A549 (cell line): ENCODE results near the gene DIP2C. TPM values are rescaled to one million over a fixed set of nuclear protein-coding genes. Genes with fewer than 3 reads are reported as not detected.

Experiments used
- ATAC-seq, 2 experiments: fragments of 200-7000 bp in 1 of 2; fragments of >200 bp in 1 of 2; cut with Nextera tagmentation in 1 of 2; cut with Tn5 transposase in 1 of 2; 3 replicates each; pipeline versions ENCODE4 v1.8.0 to v1.9.1; 2018 to 2020; ENCODE audit warnings: mild to moderate bottlenecking in 1 of 2, moderate library complexity in 1 of 2
- CTCF ChIA-PET: fragments of 300-600 bp; sonication (Branson Sonifier 250); formaldehyde crosslinking; extraction: SDS; loops from one replicate; lab custom pipeline; 2021; ENCODE audit warnings: antibody characterized with exemption, inconsistent platforms; lab: Yijun Ruan, JAX
- POLR2A ChIA-PET: fragments of 350-600 bp; formaldehyde crosslinking; extraction: SDS; loops from one replicate; lab custom pipeline; 2021; ENCODE audit warnings: antibody characterized with exemption, inconsistent platforms; lab: Yijun Ruan, JAX
- DNase-seq, 2 experiments: peaks; one replicate each; pipeline versions ENCODE4 v3.0.0 to v3.0.0-alpha.2; 2011 to 2016; ENCODE audit warnings: low read depth in 1 of 2, low spot score in 1 of 2
- FAIRE-seq: peaks from 2 replicates; lab custom pipeline; 2011; peaks lifted over from hg19 to GRCh38; lab: Jason Lieb, UNC
- H3K27ac ChIP-seq, 2 experiments: fragments of >200 bp; sonication (Bioruptor Twin); formaldehyde crosslinking; 3 replicates each; pipeline ENCODE4 v1.5.1; 2016 to 2017
- H3K4me1 ChIP-seq: fragments of >200 bp; sonication (Bioruptor Twin); formaldehyde crosslinking; 3 replicates; pipeline ENCODE4 v1.6.1; 2016
- H3K4me2 ChIP-seq: fragments of >200 bp; sonication (Bioruptor Twin); formaldehyde crosslinking; 3 replicates; pipeline ENCODE4 v1.6.1; 2016
- H3K4me3 ChIP-seq: fragments of >200 bp; sonication (Bioruptor Twin); formaldehyde crosslinking; 3 replicates; pipeline ENCODE4 v1.5.1; 2016
- H3K9me3 ChIP-seq: fragments of >200 bp; sonication (Bioruptor Twin); formaldehyde crosslinking; 3 replicates; pipeline ENCODE4 v1.6.1; 2016
- CBX2 ChIP-seq: fragments of 200-600 bp; sonication (generic); IDR thresholded peaks from 2 replicates; pipeline ENCODE4 v1.6.1; 2016; ENCODE audit warnings: low read depth, mild to moderate bottlenecking, borderline replicate concordance
- CEBPB ChIP-seq, 2 experiments: fragments of >200 bp in 1 of 2; sonication (Bioruptor Twin) in 1 of 2; formaldehyde crosslinking in 1 of 2; IDR thresholded peaks; 2 replicates each; pipeline ENCODE4 v1.6.1; 2012 to 2016
- CHD2 ChIP-seq: fragments of 150-350 bp; IDR thresholded peaks from 2 replicates; pipeline ENCODE4 v1.6.1; 2014; ENCODE audit warnings: low read length; ENCODE audit not compliant: partially characterized antibody
- EHF ChIP-seq: fragments of 250-450 bp; sonication (Bioruptor Pico); IDR thresholded peaks from 2 replicates; pipeline ENCODE4 v1.5.0; 2020; ENCODE audit warnings: mild to moderate bottlenecking
- EP300 ChIP-seq, 2 experiments: fragments of >200 bp; sonication (Bioruptor Twin); formaldehyde crosslinking; IDR thresholded peaks; 2 replicates in 1 of 2; 3 replicates in 1 of 2; pipeline ENCODE4 v1.6.1; 2016 to 2017
- ESRRA ChIP-seq: fragments of 150-350 bp; IDR thresholded peaks from 2 replicates; pipeline ENCODE4 v1.6.1; 2014; ENCODE audit warnings: mild to moderate bottlenecking, low read length, borderline replicate concordance
- FOSB ChIP-seq: fragments of 250-450 bp; sonication (Bioruptor Pico); IDR thresholded peaks from 2 replicates; pipeline ENCODE4 v1.5.0; 2020; ENCODE audit warnings: mild to moderate bottlenecking, moderate library complexity
- HOXA7 ChIP-seq: fragments of 250-450 bp; sonication (Bioruptor Pico); IDR thresholded peaks from 2 replicates; pipeline ENCODE4 v1.5.0; 2020; ENCODE audit warnings: mild to moderate bottlenecking, moderate library complexity
- JUNB ChIP-seq: fragments of >200 bp; sonication (Bioruptor Twin); formaldehyde crosslinking; IDR thresholded peaks from 2 replicates; pipeline ENCODE4 v1.6.1; 2016
- KDM5A ChIP-seq: fragments of 200-600 bp; sonication (generic); IDR thresholded peaks from 2 replicates; pipeline ENCODE4 v1.6.1; 2016; ENCODE audit warnings: antibody characterized with exemption, mild to moderate bottlenecking
- MAX ChIP-seq: IDR thresholded peaks from 2 replicates; pipeline ENCODE4 v1.6.1; 2012
- MAZ ChIP-seq: fragments of 150-350 bp; IDR thresholded peaks from 2 replicates; pipeline ENCODE4 v1.6.1; 2014; ENCODE audit warnings: antibody characterized with exemption, low read depth, low read length, borderline replicate concordance
- MYC ChIP-seq: IDR thresholded peaks from 2 replicates; pipeline ENCODE4 v1.6.1; 2012; ENCODE audit warnings: mild to moderate bottlenecking, inconsistent platforms, low read length, improper control_type of control experiment, borderline replicate concordance
- PBX3 ChIP-seq: IDR thresholded peaks from 2 replicates; pipeline ENCODE4 v1.6.1; 2012
- PHF8 ChIP-seq: fragments of 200-600 bp; sonication (generic); IDR thresholded peaks from 2 replicates; pipeline ENCODE4 v1.6.1; 2016; ENCODE audit warnings: low read depth, mild to moderate bottlenecking, antibody characterized with exemption, moderate library complexity, borderline replicate concordance
- RARB ChIP-seq: fragments of 250-450 bp; sonication (Bioruptor Pico); IDR thresholded peaks from 2 replicates; pipeline ENCODE4 v1.8.0; 2021; ENCODE audit warnings: mild to moderate bottlenecking, moderate library complexity
- RFX5 ChIP-seq: fragments of 450-650 bp; IDR thresholded peaks from 2 replicates; pipeline ENCODE4 v1.7.1; 2014; ENCODE audit warnings: antibody characterized with exemption, mild to moderate bottlenecking, moderate library complexity
- SMC3 ChIP-seq: fragments of >200 bp; sonication (Bioruptor Twin); formaldehyde crosslinking; IDR thresholded peaks from 3 replicates; pipeline ENCODE4 v1.6.1; 2018; ENCODE audit warnings: inconsistent platforms
- USF2 ChIP-seq: fragments of 450-650 bp; IDR thresholded peaks from 2 replicates; pipeline ENCODE4 v1.6.1; 2014; ENCODE audit warnings: antibody characterized with exemption
- ZNF302 ChIP-seq: fragments of 250-450 bp; sonication (Bioruptor Pico); IDR thresholded peaks from 2 replicates; pipeline ENCODE4 v1.9.0; 2021; ENCODE audit warnings: inconsistent platforms, mild to moderate bottlenecking, moderate library complexity
- WGBS: methylation state at CpG from one replicate; pipeline ENCODE4 v1.1.6; 2017; ENCODE audit errors: missing lambda C conversion rate; 5-methylcytosine and 5-hydroxymethylcytosine counted together
- polyA plus RNA-seq, 4 experiments: library from polyadenylated mRNA; depleted of rRNA in 3 of 4; stranded (reverse); fragments of >200 nt; fragmentation: RNase III in 1 of 4; extraction: RNeasy Plus Mini Kit Qiagen cat#74134 plus additional on column Dnase treatment in 1 of 4; gene quantifications; 2 replicates in 3 of 4; 3 replicates in 1 of 4; pipeline ENCODE4 v1.2.3, GENCODE V29; 2011 to 2017

The DIP2C gene
- polyA plus RNA-seq, 2 of the 4 experiments (the other 2 are of a cell fraction) = 3.7 to 5.0 TPM

- Histone ChIP-seq H3K4me3 (no peak overlapping the region), H3K4me2 (no peak overlapping the region), H3K4me1 (no peaks in the 10 kb centered on the region), H3K27ac (no peak overlapping the region), H3K9me3 (no peaks in the 10 kb centered on the region)
- ChIA-PET POLR2A (no interaction called here), CTCF (interaction anchor here (1.6 to 2.0 kb wide), 3 partner anchors 17 to 260 kb away, joined by 3 to 13 read pairs (median 12); no protein-coding TSS in a partner anchor)
- WGBS = 90% methylated on average over 29 of the region's 37 CpGs
- DNase-seq (no peak), FAIRE-seq (no peak), ATAC-seq (no peak)
- TF ChIP-seq MAX = no peak
- TF ChIP-seq CBX2 = no peak
- TF ChIP-seq ZNF302 (CRISPR knock-in tag) = no peak
These were observed 161.0 kb downstream of the DIP2C start for GRCh38 chr10:528173-529165.

GRCh38 chr10:527416-527815, 162.1 kb downstream of the DIP2C start:
- Histone ChIP-seq H3K4me1 (no peaks in the 10 kb centered on the region), H3K4me3 (no peak overlapping the region)
- ATAC-seq = no peak
- DNase-seq = no peak
- POLR2A ChIA-PET = no interaction called here
- TF ChIP-seq JUNB = no peak
- TF ChIP-seq KDM5A = no peak
- TF ChIP-seq MAZ = no peak
- no peak for TF ChIP-seq USF2
- TF ChIP-seq PHF8 = no peak
- no peak for TF ChIP-seq EHF (CRISPR knock-in tag)
- TF ChIP-seq SMC3 = no peak
- TF ChIP-seq, all 56 proteins: peak for 0
- WGBS = 69% methylated on average over 1 of the region's 1 CpG
- CTCF ChIA-PET = interaction anchor here (1.2 to 1.7 kb wide), 3 partner anchors 16 to 262 kb away, joined by 3 to 12 read pairs (median 4); no protein-coding TSS in a partner anchor
- Histone ChIP-seq H3K4me2 (no peak overlapping the region), H3K27ac (no peak overlapping the region), H3K9me3 (no peaks in the 10 kb centered on the region)
- no peak for FAIRE-seq

GRCh38 chr10:526651-527312, 162.7 kb downstream of the DIP2C start:
- CTCF ChIA-PET = interaction anchor here (1.2 to 1.7 kb wide), 3 partner anchors 16 to 262 kb away, joined by 3 to 12 read pairs (median 4); no protein-coding TSS in a partner anchor
- 91% methylated on average over 18 of the region's 21 CpGs for WGBS
- peak in 1 of 2 experiments; percentile 43; a peak in 2 of 6 replicates for ATAC-seq
- H3K4me2 ChIP-seq = no peak overlapping the region
- no peak overlapping the region for H3K4me3 ChIP-seq
- H3K9me3 ChIP-seq = no peaks in the 10 kb centered on the region
- POLR2A ChIA-PET = no interaction called here
- no peak overlapping the region for H3K27ac ChIP-seq
- no peaks in the 10 kb centered on the region for H3K4me1 ChIP-seq
- no peak for FAIRE-seq
- TF ChIP-seq MYC (no peak), PBX3 (no peak), MAX (no peak), FOSB (CRISPR knock-in tag) (no peak), EP300 (IDR thresholded peaks at IDR 0.05) (no peak), RARB (CRISPR knock-in tag) (no peak), CEBPB (IDR thresholded peaks at IDR 0.05) (no peak), CHD2 (no peak), RFX5 (no peak), ZNF302 (CRISPR knock-in tag) (no peak), HOXA7 (CRISPR knock-in tag) (no peak), ESRRA (no peak)
- no peak for DNase-seq
